GM23338 (cell line): ENCODE measurements around the gene DRAM2. TPM values are rescaled to one million over a fixed set of nuclear protein-coding genes. Genes with fewer than 3 reads are reported as not detected.

Experiments
- ATAC-seq: fragments of 200-7000 bp; cut with Tn5 transposase; 3 replicates; pipeline ENCODE4 v1.9.1; 2020
- DNase-seq: peaks from one replicate; pipeline ENCODE4 v3.0.0-alpha.2; 2015; ENCODE audit warnings: low spot score
- H2AFZ ChIP-seq: fragments of 200-600 bp; sonication (generic); 2 replicates; pipeline ENCODE4 v1.8.0; 2016; ENCODE audit warnings: antibody characterized with exemption, mild to moderate bottlenecking, moderate library complexity
- H3F3A ChIP-seq: fragments of 200-600 bp; sonication (generic); replicated peaks from 2 replicates; pipeline ENCODE4 v1.8.0; 2017; ENCODE audit warnings: antibody characterized with exemption, mixed run types, low read depth
- H3K27ac ChIP-seq: fragments of 200-600 bp; sonication (generic); 2 replicates; pipeline ENCODE4 v1.6.1; 2016; ENCODE audit warnings: low read depth
- H3K27me3 ChIP-seq: fragments of 200-600 bp; sonication (generic); 2 replicates; pipeline ENCODE4 v1.8.0; 2016; ENCODE audit warnings: mild to moderate bottlenecking, mixed run types, moderate library complexity; ENCODE audit not compliant: insufficient read depth
- H3K36me3 ChIP-seq: fragments of 200-600 bp; sonication (generic); 2 replicates; pipeline ENCODE4 v1.8.0; 2016; ENCODE audit warnings: mild to moderate bottlenecking; ENCODE audit not compliant: insufficient read depth
- H3K4me1 ChIP-seq: fragments of 200-600 bp; sonication (generic); 2 replicates; pipeline ENCODE4 v1.8.0; 2016; ENCODE audit warnings: mild to moderate bottlenecking, moderate library complexity; ENCODE audit not compliant: insufficient read depth
- H3K4me2 ChIP-seq: fragments of 200-600 bp; sonication (generic); 2 replicates; pipeline ENCODE4 v1.7.1; 2017; ENCODE audit warnings: mixed run types
- H3K4me3 ChIP-seq: fragments of 200-600 bp; sonication (generic); 2 replicates; pipeline ENCODE4 v1.6.1; 2016; ENCODE audit warnings: mixed run types
- H3K79me2 ChIP-seq: fragments of 200-600 bp; sonication (generic); replicated peaks from 2 replicates; pipeline ENCODE4 v1.8.0; 2017; ENCODE audit warnings: mild to moderate bottlenecking; ENCODE audit not compliant: insufficient read depth
- H3K9me2 ChIP-seq: fragments of 200-600 bp; sonication (generic); 2 replicates; pipeline ENCODE4 v1.8.0; 2017; ENCODE audit not compliant: insufficient read depth
- H4K20me1 ChIP-seq: fragments of 200-600 bp; sonication (generic); replicated peaks from 2 replicates; pipeline ENCODE4 v1.8.0; 2017; ENCODE audit warnings: mild to moderate bottlenecking; ENCODE audit not compliant: insufficient read depth
- H3K27ac Mint-ChIP-seq: 2 replicates; pipeline ENCODE4 v1.8.0; 2020; ENCODE audit warnings: inconsistent platforms, mild to moderate bottlenecking, moderate library complexity, mixed read lengths
- H3K27me3 Mint-ChIP-seq: 3 replicates; pipeline ENCODE4 v1.8.0; 2022; ENCODE audit warnings: low read depth, mild to moderate bottlenecking, moderate library complexity, mixed read lengths, inconsistent platforms; ENCODE audit not compliant: insufficient read depth, poor library complexity
- H3K36me3 Mint-ChIP-seq: 3 replicates; pipeline ENCODE4 v1.8.0; 2021; ENCODE audit warnings: low read depth, mild to moderate bottlenecking, inconsistent platforms, moderate library complexity, mixed read lengths
- H3K4me1 Mint-ChIP-seq: 3 replicates; pipeline ENCODE4 v1.8.0; 2020; ENCODE audit warnings: mild to moderate bottlenecking, inconsistent platforms, mixed read lengths
- H3K4me3 Mint-ChIP-seq: 3 replicates; pipeline ENCODE4 v1.8.0; 2021; ENCODE audit warnings: moderate library complexity, mild to moderate bottlenecking, inconsistent platforms, mixed read lengths
- H3K9me3 Mint-ChIP-seq: 3 replicates; pipeline ENCODE4 v1.8.0; 2020; ENCODE audit warnings: moderate library complexity, mild to moderate bottlenecking, inconsistent platforms, mixed read lengths
- CREB1 ChIP-seq: fragments of 250-450 bp; sonication (Bioruptor Pico); IDR thresholded peaks from 2 replicates; pipeline ENCODE4 v1.5.0; 2020; ENCODE audit warnings: low read depth, mild to moderate bottlenecking, moderate library complexity
- EZH2 ChIP-seq: fragments of 200-600 bp; sonication (generic); IDR thresholded peaks from one replicate; pipeline ENCODE4 v1.8.0; 2017; ENCODE audit warnings: antibody characterized with exemption, mild to moderate bottlenecking, low read depth; ENCODE audit not compliant: unreplicated experiment
- EZH2phosphoT487 ChIP-seq: fragments of 200-600 bp; sonication (generic); IDR thresholded peaks from one replicate; pipeline ENCODE4 v1.8.1; 2018; ENCODE audit warnings: antibody characterized with exemption; ENCODE audit not compliant: unreplicated experiment
- JUNB ChIP-seq: IDR thresholded peaks from one replicate; pipeline ENCODE4 v1.6.1; 2016; ENCODE audit warnings: antibody characterized with exemption; ENCODE audit not compliant: unreplicated experiment
- POLR2AphosphoS5 ChIP-seq: IDR thresholded peaks from 2 replicates; pipeline ENCODE4 v1.6.1; 2016; ENCODE audit warnings: antibody characterized with exemption, low read depth
- STAT1 ChIP-seq: IDR thresholded peaks from one replicate; pipeline ENCODE4 v1.6.1; 2016; ENCODE audit warnings: antibody characterized with exemption; ENCODE audit not compliant: unreplicated experiment
- ZNF114 ChIP-seq: fragments of 250-450 bp; sonication (Bioruptor Pico); IDR thresholded peaks from 2 replicates; pipeline ENCODE4 v1.5.0; 2020; ENCODE audit warnings: mild to moderate bottlenecking, moderate library complexity
- ZNF331 ChIP-seq: fragments of 250-450 bp; sonication (Bioruptor Pico); IDR thresholded peaks from 2 replicates; pipeline ENCODE4 v1.5.0; 2020; ENCODE audit warnings: low read depth, mild to moderate bottlenecking, moderate library complexity
- polyA plus RNA-seq: library from polyadenylated mRNA; unstranded; fragments of >200 nt; fragmentation: Nextera tagmentation; extraction: Ambion mirVana; gene quantifications from 2 replicates; pipeline ENCODE4 v1.2.1, GENCODE V29; 2016
- total RNA-seq: library from RNA; depleted of rRNA; stranded (reverse); fragments of >200 nt; shearing (Covaris generic); gene quantifications from 2 replicates; pipeline ENCODE4 v1.2.3, GENCODE V29; 2014
- TF ChIP-seq, protein P1 (sequence below): IDR thresholded peaks from 2 replicates; pipeline ENCODE4 v1.6.1; 2016; ENCODE audit warnings: antibody characterized with exemption
- TF ChIP-seq, protein P2 (sequence below), 2 experiments: fragments of 200-600 bp in 1 of 2; sonication (generic) in 1 of 2; conservative IDR thresholded peaks; 2 replicates each; pipeline versions ENCODE4 v1.5.1 to v1.6.1; 2016 to 2017; ENCODE audit warnings: antibody characterized with exemption in 2 of 2, low read depth in 2 of 2, mild to moderate bottlenecking in 2 of 2, moderate library complexity in 1 of 2

The DRAM2 gene
- total and polyA plus RNA-seq, 2 experiments from 2014 or later: 22.9 to 45.9 TPM

DNA sequence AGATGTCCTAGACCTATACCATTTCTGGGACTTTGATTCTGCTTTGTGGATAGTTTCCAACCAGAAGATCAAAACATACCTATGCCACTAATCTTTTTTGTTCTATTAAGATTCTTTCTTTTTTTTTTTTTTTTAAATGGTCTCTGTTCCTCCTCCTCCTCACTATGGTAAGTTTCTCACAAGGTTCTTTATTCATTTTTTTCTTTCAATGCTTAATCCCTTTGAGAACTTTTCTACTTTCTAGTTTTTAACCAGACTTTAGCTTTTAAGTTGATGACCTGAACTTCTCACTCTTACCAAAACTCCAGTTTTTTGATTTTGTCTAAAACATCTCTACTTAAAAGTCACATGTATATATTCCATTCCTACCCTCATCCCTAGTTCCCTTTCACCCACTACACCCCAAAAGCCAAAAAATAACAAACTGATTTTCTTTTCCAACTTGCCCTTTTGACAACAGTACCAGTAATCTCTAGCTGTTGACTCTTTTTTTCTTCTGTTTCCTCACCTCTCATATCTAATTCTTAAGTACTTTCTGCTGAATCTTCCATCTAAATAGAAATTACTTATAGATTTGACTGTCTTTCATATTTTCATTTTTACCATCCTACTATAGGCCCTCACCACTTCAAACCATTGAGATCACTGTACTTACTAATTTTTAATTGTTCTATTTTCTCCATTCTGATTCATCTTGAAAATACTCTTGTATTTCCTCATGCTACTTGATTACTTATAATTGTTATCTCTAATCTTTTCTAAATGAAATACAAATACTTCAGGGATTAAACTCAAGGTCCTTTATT, 6.3 kb upstream of the DRAM2 start:
- H3K4me1 ChIP-seq: peaks cover 10% of the 10 kb centered on the region
- TF ChIP-seq STAT1: no peak
- no peak for TF ChIP-seq CREB1 (CRISPR knock-in tag)
- TF ChIP-seq, protein P1, sequence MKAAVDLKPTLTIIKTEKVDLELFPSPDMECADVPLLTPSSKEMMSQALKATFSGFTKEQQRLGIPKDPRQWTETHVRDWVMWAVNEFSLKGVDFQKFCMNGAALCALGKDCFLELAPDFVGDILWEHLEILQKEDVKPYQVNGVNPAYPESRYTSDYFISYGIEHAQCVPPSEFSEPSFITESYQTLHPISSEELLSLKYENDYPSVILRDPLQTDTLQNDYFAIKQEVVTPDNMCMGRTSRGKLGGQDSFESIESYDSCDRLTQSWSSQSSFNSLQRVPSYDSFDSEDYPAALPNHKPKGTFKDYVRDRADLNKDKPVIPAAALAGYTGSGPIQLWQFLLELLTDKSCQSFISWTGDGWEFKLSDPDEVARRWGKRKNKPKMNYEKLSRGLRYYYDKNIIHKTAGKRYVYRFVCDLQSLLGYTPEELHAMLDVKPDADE: no peak
- no peak for TF ChIP-seq ZNF331
- no peak for TF ChIP-seq JUNB
- TF ChIP-seq EZH2: no peak
- TF ChIP-seq EZH2phosphoT487: no peak
- TF ChIP-seq ZNF114 (CRISPR knock-in tag): no peak
- TF ChIP-seq, protein P2, sequence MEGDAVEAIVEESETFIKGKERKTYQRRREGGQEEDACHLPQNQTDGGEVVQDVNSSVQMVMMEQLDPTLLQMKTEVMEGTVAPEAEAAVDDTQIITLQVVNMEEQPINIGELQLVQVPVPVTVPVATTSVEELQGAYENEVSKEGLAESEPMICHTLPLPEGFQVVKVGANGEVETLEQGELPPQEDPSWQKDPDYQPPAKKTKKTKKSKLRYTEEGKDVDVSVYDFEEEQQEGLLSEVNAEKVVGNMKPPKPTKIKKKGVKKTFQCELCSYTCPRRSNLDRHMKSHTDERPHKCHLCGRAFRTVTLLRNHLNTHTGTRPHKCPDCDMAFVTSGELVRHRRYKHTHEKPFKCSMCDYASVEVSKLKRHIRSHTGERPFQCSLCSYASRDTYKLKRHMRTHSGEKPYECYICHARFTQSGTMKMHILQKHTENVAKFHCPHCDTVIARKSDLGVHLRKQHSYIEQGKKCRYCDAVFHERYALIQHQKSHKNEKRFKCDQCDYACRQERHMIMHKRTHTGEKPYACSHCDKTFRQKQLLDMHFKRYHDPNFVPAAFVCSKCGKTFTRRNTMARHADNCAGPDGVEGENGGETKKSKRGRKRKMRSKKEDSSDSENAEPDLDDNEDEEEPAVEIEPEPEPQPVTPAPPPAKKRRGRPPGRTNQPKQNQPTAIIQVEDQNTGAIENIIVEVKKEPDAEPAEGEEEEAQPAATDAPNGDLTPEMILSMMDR (conservative IDR thresholded peaks at IDR 0.05; ENCODE audit: low read depth in 2 of 2): no peak
- no peak overlapping the region for H3K27ac ChIP-seq
- H3K27me3 Mint-ChIP-seq: no peaks in the 10 kb centered on the region
- ATAC-seq (no peak), DNase-seq (no peak)
- H3K4me1 Mint-ChIP-seq: peaks cover 14% of the 10 kb centered on the region
- H3K79me2 ChIP-seq: peaks cover 82% of the 10 kb centered on the region
- no peak overlapping the region for H3K4me3 Mint-ChIP-seq
- no peaks in the 10 kb centered on the region for H3K27me3 ChIP-seq
- no peak overlapping the region for H3K27ac Mint-ChIP-seq
- no peak overlapping the region for H2AFZ ChIP-seq
- H3K4me3 ChIP-seq: no peak overlapping the region
- no peaks in the 10 kb centered on the region for H3F3A ChIP-seq
- peaks cover 12% of the 10 kb centered on the region; the same call in 1 of the 2 replicates for H3K36me3 ChIP-seq
- no peak overlapping the region for H3K4me2 ChIP-seq
- no peaks in the 10 kb centered on the region for H3K9me3 Mint-ChIP-seq
- H3K36me3 Mint-ChIP-seq: peaks cover 23% of the 10 kb centered on the region
- H3K9me2 ChIP-seq: no peaks in the 10 kb centered on the region
- H4K20me1 ChIP-seq: peaks cover 5% of the 10 kb centered on the region

- peaks cover 10% of the 10 kb centered on the region for H3K4me1 ChIP-seq
- H3K4me3 ChIP-seq: no peak overlapping the region
- no peak overlapping the region for H3K4me3 Mint-ChIP-seq
- peaks cover 5% of the 10 kb centered on the region for H4K20me1 ChIP-seq
- no peaks in the 10 kb centered on the region for H3K9me2 ChIP-seq
- H3K27ac ChIP-seq: no peak overlapping the region
- peaks cover 83% of the 10 kb centered on the region for H3K79me2 ChIP-seq
- H3K27me3 Mint-ChIP-seq: no peaks in the 10 kb centered on the region
- peaks cover 23% of the 10 kb centered on the region for H3K36me3 Mint-ChIP-seq
- no peak overlapping the region for H3K4me2 ChIP-seq
- H3K27ac Mint-ChIP-seq: no peak overlapping the region
- H3K9me3 Mint-ChIP-seq: no peaks in the 10 kb centered on the region
- no peaks in the 10 kb centered on the region for H3K27me3 ChIP-seq
- no peak for ATAC-seq
- no peaks in the 10 kb centered on the region for H3F3A ChIP-seq
- peaks cover 12% of the 10 kb centered on the region; the same call in 1 of the 2 replicates for H3K36me3 ChIP-seq
- no peak overlapping the region for H2AFZ ChIP-seq
- peaks cover 16% of the 10 kb centered on the region for H3K4me1 Mint-ChIP-seq
- no peak for DNase-seq
- TF ChIP-seq POLR2AphosphoS5: no peak
- TF ChIP-seq, protein P2 (conservative IDR thresholded peaks at IDR 0.05; ENCODE audit: low read depth in 2 of 2): no peak
Measured at GRCh38 chr1:111145542-111145941, 5.6 kb upstream of the DRAM2 start.
